Measurements from ENCODE around the gene GOLM1.

GOLM1 gene

GRCh38 chr9:86009133-86009532 lies 90.2 kb downstream of the GOLM1 start:
- no peak for TF ChIP-seq ZNF274 (IDR thresholded peaks at IDR 0.05; ENCODE audit: low read depth, low read length)
- no peak overlapping the region for H3K4me3 ChIP-seq (ENCODE audit: low read length)

- no peak for TF ChIP-seq ZNF274 (IDR thresholded peaks at IDR 0.05; ENCODE audit: low read depth, low read length)
- no peak overlapping the region for H3K4me3 ChIP-seq (ENCODE audit: low read length)
Observed at GRCh38 chr9:86005253-86005775, 94.0 kb downstream of the GOLM1 start.

- TF ChIP-seq ZNF274 (IDR thresholded peaks at IDR 0.05; ENCODE audit: low read depth, low read length), result no peak
Observed at GRCh38 chr9:85995599-85995998, 103.8 kb downstream of the GOLM1 start.

GRCh38 chr9:85995097-85995496 lies 104.3 kb downstream of the GOLM1 start:
- TF ChIP-seq ZNF274 (IDR thresholded peaks at IDR 0.05; ENCODE audit: low read depth, low read length), result no peak
- no peak overlapping the region for H3K4me3 ChIP-seq (ENCODE audit: low read length)

More at GRCh38 chr9:85995599-85995998, 103.8 kb downstream of the GOLM1 start:
- H3K4me3 ChIP-seq (ENCODE audit: low read length), result no peak overlapping the region

- H3K4me3 ChIP-seq (ENCODE audit: low read length), result no peak overlapping the region
- TF ChIP-seq ZNF274 (IDR thresholded peaks at IDR 0.05; ENCODE audit: low read depth, low read length), result no peak
Observed at GRCh38 chr9:85994191-85994590, 105.2 kb downstream of the GOLM1 start.

- no peak overlapping the region for H3K4me3 ChIP-seq (ENCODE audit: low read length)
- TF ChIP-seq ZNF274 (IDR thresholded peaks at IDR 0.05; ENCODE audit: low read depth, low read length), result no peak
Observed at GRCh38 chr9:85987236-85987635, 112.1 kb downstream of the GOLM1 start.

DNA sequence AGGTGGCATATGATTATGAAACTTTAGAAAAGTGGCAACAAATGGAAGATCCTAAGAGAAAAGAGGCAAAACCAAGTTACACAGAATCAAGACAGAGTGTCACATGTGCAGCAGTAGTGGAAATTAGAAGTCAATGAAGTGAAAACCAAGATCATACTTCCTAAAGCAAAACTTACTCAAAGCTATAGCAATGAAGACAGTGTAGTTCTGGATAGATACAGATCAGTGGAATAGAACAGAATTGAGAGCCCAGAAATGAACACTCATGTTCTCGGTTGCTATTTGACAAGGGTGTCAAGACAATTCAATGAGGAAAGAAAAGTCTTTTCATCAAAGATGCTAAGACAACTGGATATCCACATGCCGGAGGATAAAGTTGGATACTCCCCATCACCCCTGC lies 114.9 kb downstream of the GOLM1 start:
- no peak overlapping the region for H3K4me3 ChIP-seq (ENCODE audit: low read length)
- no peak for TF ChIP-seq ZNF274 (IDR thresholded peaks at IDR 0.05; ENCODE audit: low read depth, low read length)

GRCh38 chr9:85981369-85981768 lies 118.0 kb downstream of the GOLM1 start:
- TF ChIP-seq ZNF274 (IDR thresholded peaks at IDR 0.05; ENCODE audit: low read depth, low read length), result no peak
- no peak overlapping the region for H3K4me3 ChIP-seq (ENCODE audit: low read length)

- H3K4me3 ChIP-seq (ENCODE audit: low read length), result no peak overlapping the region
- TF ChIP-seq ZNF274 (IDR thresholded peaks at IDR 0.05; ENCODE audit: low read depth, low read length), result no peak
Observed at GRCh38 chr9:85978496-85978895, 120.9 kb downstream of the GOLM1 start.

All from GM08714 (cell line).